Ectodermal cell (in vitro differentiated cells): Measurements from ENCODE around the gene ADM5.

ENCODE experiments used
- H3K27ac ChIP-seq: 2 replicates; pipeline ENCODE4 v1.7.0; 2013; ENCODE audit warnings: mild to moderate bottlenecking, low read depth, low read length; ENCODE audit not compliant: insufficient read depth, poor library complexity, severe bottlenecking
- H3K27me3 ChIP-seq: 2 replicates; pipeline ENCODE4 v1.7.0; 2013; ENCODE audit warnings: mild to moderate bottlenecking, low read length; ENCODE audit not compliant: insufficient read depth, control insufficient read depth, poor library complexity, severe bottlenecking
- H3K36me3 ChIP-seq: one replicate; pipeline ENCODE4 v1.7.0; 2013; ENCODE audit warnings: low read length; ENCODE audit not compliant: control insufficient read depth, insufficient read depth
- H3K4me1 ChIP-seq: one replicate; pipeline ENCODE4 v1.7.0; 2013; ENCODE audit warnings: low read length; ENCODE audit not compliant: control insufficient read depth, insufficient read depth
- H3K4me3 ChIP-seq: 2 replicates; pipeline ENCODE4 v1.7.0; 2013; ENCODE audit warnings: low read depth, low read length, control low read depth; ENCODE audit not compliant: insufficient read depth
- H3K9me3 ChIP-seq: 2 replicates; pipeline ENCODE4 v1.7.0; 2013; ENCODE audit warnings: mild to moderate bottlenecking, low read length, moderate library complexity; ENCODE audit not compliant: control insufficient read depth
- WGBS, 2 experiments: methylation state at CpG; one replicate each; pipeline ENCODE4 v1.1.7; 2013; ENCODE audit warnings: missing lambda C conversion rate in 2 of 2; 5-methylcytosine and 5-hydroxymethylcytosine counted together

ADM5 gene

GRCh38 chr19:49651029-49651819 lies 38.2 kb upstream of the ADM5 start:
- Histone ChIP-seq H3K27ac (no peak overlapping the region), H3K9me3 (no peaks in the 10 kb centered on the region), H3K4me3 (no peak overlapping the region), H3K36me3 (peaks cover 53% of the 10 kb centered on the region), H3K4me1 (no peaks in the 10 kb centered on the region), H3K27me3 (no peaks in the 10 kb centered on the region)
- 97% methylated on average over 72 of the region's 72 CpGs for WGBS, 2 experiments

DNA sequence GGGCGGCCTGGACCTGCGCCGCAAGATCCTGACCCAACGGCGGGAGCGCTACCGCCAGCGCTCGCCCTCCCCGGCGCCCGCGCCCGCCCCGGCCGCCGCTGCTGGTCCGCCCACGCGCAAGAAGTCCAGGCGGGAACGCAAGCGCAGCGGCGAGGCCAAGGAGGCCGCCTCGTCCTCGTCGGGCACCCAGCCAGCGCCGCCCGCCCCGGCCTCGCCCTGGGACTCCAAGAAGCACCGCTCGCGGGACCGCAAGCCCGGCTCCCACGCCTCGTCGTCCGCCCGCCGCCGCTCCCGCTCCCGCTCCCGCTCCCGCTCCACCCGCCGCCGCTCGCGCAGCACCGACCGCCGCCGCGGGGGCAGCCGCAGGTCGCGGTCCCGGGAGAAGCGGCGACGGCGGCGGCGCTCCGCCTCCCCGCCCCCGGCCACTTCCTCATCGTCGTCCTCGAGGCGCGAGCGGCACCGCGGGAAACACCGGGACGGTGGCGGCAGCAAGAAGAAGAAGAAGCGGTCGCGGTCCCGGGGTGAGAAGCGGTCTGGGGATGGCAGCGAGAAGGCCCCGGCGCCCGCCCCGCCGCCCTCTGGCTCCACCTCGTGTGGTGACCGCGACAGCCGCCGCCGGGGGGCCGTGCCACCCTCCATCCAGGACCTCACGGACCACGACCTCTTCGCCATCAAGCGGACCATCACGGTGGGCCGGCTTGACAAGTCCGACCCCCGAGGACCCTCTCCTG lies 37.4 kb upstream of the ADM5 start:
- H3K27ac ChIP-seq, result no peak overlapping the region
- H3K27me3 ChIP-seq, result no peaks in the 10 kb centered on the region
- WGBS, 2 experiments, result 96% methylated on average over 110 of the region's 110 CpGs
- H3K4me3 ChIP-seq, result no peak overlapping the region
- H3K9me3 ChIP-seq, result no peaks in the 10 kb centered on the region
- H3K36me3 ChIP-seq, result peaks cover 47% of the 10 kb centered on the region
- H3K4me1 ChIP-seq, result no peaks in the 10 kb centered on the region

GRCh38 chr19:49652551-49653465 lies 36.6 kb upstream of the ADM5 start:
- WGBS, 2 experiments, result 96% methylated on average over 58 of the region's 58 CpGs
- Histone ChIP-seq H3K27me3 (no peaks in the 10 kb centered on the region), H3K4me1 (no peaks in the 10 kb centered on the region), H3K4me3 (no peak overlapping the region), H3K27ac (no peak overlapping the region), H3K36me3 (peaks cover 40% of the 10 kb centered on the region), H3K9me3 (no peaks in the 10 kb centered on the region)

DNA sequence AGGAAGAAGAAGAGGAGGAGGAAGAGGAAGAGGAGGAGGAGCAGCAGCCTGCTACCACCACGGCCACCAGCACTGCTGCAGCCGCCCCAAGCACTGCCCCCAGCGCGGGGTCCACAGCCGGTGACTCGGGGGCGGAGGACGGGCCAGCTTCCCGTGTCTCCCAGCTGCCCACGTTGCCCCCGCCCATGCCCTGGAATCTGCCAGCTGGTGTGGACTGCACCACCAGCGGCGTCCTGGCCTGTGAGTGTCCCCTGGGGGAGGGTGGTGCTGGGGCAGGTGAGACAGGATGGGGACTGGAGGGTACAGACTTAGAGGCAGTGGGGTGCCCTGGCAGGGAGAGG lies 36.0 kb upstream of the ADM5 start:
- 94 to 96% methylated on average over 13 of the region's 13 CpGs for WGBS, 2 experiments
- Histone ChIP-seq H3K4me1 (no peaks in the 10 kb centered on the region), H3K27me3 (no peaks in the 10 kb centered on the region), H3K36me3 (peaks cover 45% of the 10 kb centered on the region), H3K27ac (no peak overlapping the region), H3K9me3 (no peaks in the 10 kb centered on the region), H3K4me3 (no peak overlapping the region)

- Histone ChIP-seq H3K9me3 (no peaks in the 10 kb centered on the region), H3K36me3 (peaks cover 56% of the 10 kb centered on the region), H3K4me1 (no peaks in the 10 kb centered on the region), H3K27ac (no peak overlapping the region), H3K27me3 (no peaks in the 10 kb centered on the region), H3K4me3 (no peak overlapping the region)
- 95 to 97% methylated on average over 10 of the region's 10 CpGs for WGBS, 2 experiments
Observed at GRCh38 chr19:49654581-49654980, 34.8 kb upstream of the ADM5 start.

DNA sequence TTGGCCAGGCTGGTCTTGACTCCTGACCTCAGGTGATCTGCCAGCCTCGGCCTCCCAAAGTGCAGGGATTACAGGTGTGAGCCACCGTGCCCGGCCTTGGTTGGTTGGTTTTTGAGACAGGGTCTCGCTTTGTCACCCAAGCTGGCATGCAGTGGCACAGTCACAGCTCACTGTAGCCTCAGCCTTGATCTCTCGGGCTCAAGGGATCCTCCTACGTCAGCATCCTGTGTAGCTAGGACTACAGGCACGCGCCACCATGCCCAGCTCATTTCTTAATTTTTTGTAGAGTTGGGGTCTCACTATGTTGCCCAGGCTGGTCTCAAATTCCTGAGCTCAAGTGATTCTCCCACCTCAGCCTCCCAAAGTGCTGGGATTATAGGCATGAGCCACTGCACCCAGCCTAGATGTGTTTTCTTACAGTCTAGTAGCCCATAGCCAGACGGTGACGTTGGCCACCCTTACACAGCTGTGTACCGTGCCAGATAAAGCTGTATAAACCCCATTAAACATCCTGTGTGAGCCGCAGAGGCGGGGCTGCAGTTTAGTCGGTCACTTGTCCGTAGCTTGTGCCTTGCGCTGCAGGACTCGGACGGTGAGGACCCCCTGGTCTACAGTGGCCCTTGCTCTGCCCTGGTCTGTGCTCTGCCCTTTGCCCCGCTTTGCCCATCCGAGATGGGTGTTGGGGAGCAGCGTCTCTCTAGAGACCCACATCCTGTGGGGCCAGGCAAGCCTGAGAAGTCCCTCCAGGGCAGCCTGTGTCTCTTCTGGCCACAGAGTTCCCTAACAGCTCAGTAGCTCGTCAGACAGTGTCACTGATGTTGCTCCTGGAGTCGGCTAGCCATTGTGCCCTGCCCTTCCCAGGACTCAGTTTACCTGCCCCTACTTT lies 33.6 kb upstream of the ADM5 start:
- no peak overlapping the region for H3K27ac ChIP-seq
- H3K4me3 ChIP-seq, result no peak overlapping the region
- WGBS, 2 experiments, result 93% methylated on average over 23 of the region's 23 CpGs
- H3K36me3 ChIP-seq, result peaks cover 62% of the 10 kb centered on the region
- H3K9me3 ChIP-seq, result no peaks in the 10 kb centered on the region
- no peaks in the 10 kb centered on the region for H3K4me1 ChIP-seq
- no peaks in the 10 kb centered on the region for H3K27me3 ChIP-seq

- Histone ChIP-seq H3K9me3 (no peaks in the 10 kb centered on the region), H3K27me3 (no peaks in the 10 kb centered on the region), H3K4me3 (no peak overlapping the region), H3K36me3 (peaks cover 62% of the 10 kb centered on the region), H3K27ac (no peak overlapping the region), H3K4me1 (no peaks in the 10 kb centered on the region)
- WGBS, 2 experiments, result 83 to 84% methylated on average over 17 of the region's 17 CpGs
Observed at GRCh38 chr19:49656456-49657109, 32.8 kb upstream of the ADM5 start.

DNA sequence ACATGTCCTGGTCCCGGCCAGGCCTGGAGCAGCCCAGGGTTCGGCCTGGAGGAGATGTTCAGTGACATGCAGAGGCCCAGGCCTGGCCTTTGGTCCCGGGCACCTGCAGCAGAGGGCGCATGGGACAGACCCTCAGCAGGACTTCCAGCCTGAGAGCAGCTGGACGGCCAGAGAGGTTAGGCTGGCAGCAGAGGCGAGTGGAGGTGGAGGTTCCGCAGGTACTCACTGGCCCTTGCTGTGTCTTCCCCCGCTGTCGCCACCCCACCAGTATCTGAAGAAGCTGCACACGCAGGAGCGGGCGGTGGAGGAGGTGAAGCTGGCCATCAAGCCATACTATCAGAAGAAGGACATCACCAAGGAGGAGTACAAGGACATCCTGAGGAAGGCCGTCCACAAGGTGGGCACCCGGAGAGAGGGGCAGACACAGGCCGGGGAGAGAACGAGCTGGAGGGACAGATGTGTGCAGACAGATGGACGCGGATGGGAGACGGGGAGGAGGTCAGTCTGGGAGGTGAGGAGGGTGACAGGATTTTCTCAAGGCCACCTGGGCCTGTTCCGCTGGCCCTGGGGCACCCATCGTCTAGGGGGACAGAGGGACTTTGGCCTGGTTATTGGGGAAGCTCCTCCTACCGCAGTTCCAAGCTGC lies 31.8 kb upstream of the ADM5 start:
- 93 to 95% methylated on average over 22 of the region's 22 CpGs for WGBS, 2 experiments
- Histone ChIP-seq H3K36me3 (peaks cover 64% of the 10 kb centered on the region), H3K27ac (no peak overlapping the region), H3K4me3 (no peak overlapping the region), H3K27me3 (no peaks in the 10 kb centered on the region), H3K4me1 (no peaks in the 10 kb centered on the region), H3K9me3 (no peaks in the 10 kb centered on the region)

DNA sequence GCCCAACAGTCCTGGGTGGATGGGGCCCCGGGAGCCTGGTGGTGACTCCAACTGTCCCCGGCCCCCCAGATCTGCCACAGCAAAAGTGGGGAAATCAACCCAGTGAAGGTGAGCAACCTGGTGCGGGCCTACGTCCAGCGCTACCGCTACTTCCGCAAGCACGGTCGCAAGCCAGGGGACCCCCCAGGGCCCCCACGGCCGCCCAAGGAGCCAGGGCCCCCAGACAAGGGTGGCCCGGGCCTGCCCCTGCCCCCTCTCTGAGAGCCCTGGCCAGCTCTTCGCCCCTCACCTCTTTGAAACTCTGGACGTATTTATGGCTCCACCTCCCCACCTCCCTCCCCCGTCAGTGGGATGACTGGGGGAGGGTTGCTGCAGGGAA lies 31.3 kb upstream of the ADM5 start:
- Histone ChIP-seq H3K4me1 (no peaks in the 10 kb centered on the region), H3K9me3 (no peaks in the 10 kb centered on the region), H3K36me3 (peaks cover 62% of the 10 kb centered on the region), H3K27me3 (no peaks in the 10 kb centered on the region), H3K4me3 (no peak overlapping the region), H3K27ac (no peak overlapping the region)
- 90 to 92% methylated on average over 15 of the region's 15 CpGs for WGBS, 2 experiments
